ENCODE measurements around the gene CBFB.

CBFB gene

GRCh38 chr16:67144943-67145342 is 116.0 kb downstream of the CBFB start:
- no peak for DNase-seq

GRCh38 chr16:67145746-67146145 is 116.8 kb downstream of the CBFB start:
- DNase-seq: no peak

GRCh38 chr16:67146523-67147357 is 117.8 kb downstream of the CBFB start:
- no peak for DNase-seq

GRCh38 chr16:67147437-67148140 is 118.6 kb downstream of the CBFB start:
- DNase-seq: no peak

GRCh38 chr16:67148221-67148620 is 119.3 kb downstream of the CBFB start:
- no peak for DNase-seq

- no peak for DNase-seq
Measured at GRCh38 chr16:67148656-67149275, 119.8 kb downstream of the CBFB start.

GRCh38 chr16:67149276-67150046 is 120.5 kb downstream of the CBFB start:
- peak; percentile 51 for DNase-seq

- DNase-seq: peak; percentile 70
Measured at GRCh38 chr16:67150047-67150832, 121.3 kb downstream of the CBFB start.

Data from hematopoietic multipotent progenitor cell treated with erythropoietin and hydrocortisone succinate and interleukin-3 and kit ligand, for 4 days (in vitro differentiated cells).